Fibroblast of villous mesenchyme (primary cell): ENCODE data around the gene KLF17. TPM values are rescaled to one million over a fixed set of nuclear protein-coding genes. Genes with fewer than 3 reads are reported as not detected.
"Not testable (repeated sequence)": the region's sequence is repeated elsewhere in the genome, so short reads cannot be mapped to it uniquely, and the experiment has no call there.

Experiments
- DNase-seq: peaks from one replicate; pipeline ENCODE4 v3.0.0-alpha.2; 2010; ENCODE audit warnings: low read depth
- H3K4me3 ChIP-seq: 2 replicates; pipeline ENCODE4 v1.5.1; 2011; ENCODE audit warnings: low read depth, mild to moderate bottlenecking, low read length
- CTCF ChIP-seq: IDR thresholded peaks from 2 replicates; pipeline ENCODE4 v1.5.1; 2012; ENCODE audit warnings: low read depth, mild to moderate bottlenecking, low read length; ENCODE audit not compliant: insufficient read depth
- total RNA-seq: library from RNA; depleted of rRNA; stranded (reverse); fragments of >200 nt; gene quantifications from 2 replicates; pipeline ENCODE4 v1.2.3, GENCODE V29; 2012

KLF17 gene
- total RNA-seq, 1 donor = under 0.01 TPM

GRCh38 chr1:44108241-44108640, 10.4 kb upstream of the KLF17 start:
- TF ChIP-seq CTCF = no peak
- DNase-seq = peak; percentile 10
- H3K4me3 ChIP-seq = no peak overlapping the region

DNA sequence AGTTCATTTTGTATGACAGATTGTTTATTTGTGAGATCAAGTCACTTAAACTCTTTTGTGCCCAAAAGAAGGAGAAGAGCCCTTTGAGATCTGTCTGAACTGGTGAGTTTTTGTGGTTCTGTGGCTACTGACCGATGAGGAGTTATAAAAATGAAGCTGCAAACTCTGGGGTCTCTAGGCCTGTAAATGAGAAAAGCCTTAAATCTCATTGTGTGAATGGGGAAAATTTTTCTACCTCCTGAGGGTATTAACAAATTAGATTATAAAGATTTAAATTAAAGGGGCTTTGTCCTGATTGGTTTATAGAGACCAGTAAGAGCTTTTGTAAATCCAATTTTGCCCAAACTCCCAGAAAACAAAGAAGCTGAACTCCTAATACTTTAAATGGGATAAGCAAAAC, 9.7 kb upstream of the KLF17 start:
- TF ChIP-seq CTCF = no peak
- DNase-seq = no peak

GRCh38 chr1:44110916-44111315, 7.7 kb upstream of the KLF17 start:
- no peak for DNase-seq
- H3K4me3 ChIP-seq = no peak overlapping the region
- no peak for TF ChIP-seq CTCF

More for the DNA sequence above, 9.7 kb upstream of the KLF17 start:
- no peak overlapping the region for H3K4me3 ChIP-seq

DNA sequence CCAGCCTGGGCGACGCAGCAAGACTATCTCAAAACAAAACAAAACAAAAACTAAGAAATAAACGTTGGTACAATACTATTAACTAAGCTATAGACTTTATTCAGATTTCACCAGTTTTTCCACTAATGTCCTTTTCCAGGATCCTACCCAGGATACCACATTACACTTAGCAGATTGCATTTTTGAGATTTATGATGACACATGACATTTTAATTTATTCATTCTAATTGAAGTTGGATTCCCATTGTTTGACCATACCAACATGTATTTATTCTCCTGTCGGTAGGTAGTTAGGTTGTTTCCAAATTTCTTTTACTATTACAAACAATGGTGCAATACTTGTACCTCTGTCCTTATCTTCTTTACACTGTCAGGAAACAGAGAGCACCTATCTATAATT, 6.8 kb upstream of the KLF17 start:
- H3K4me3 ChIP-seq = no peak overlapping the region
- TF ChIP-seq CTCF = no peak
- DNase-seq = no peak

DNA sequence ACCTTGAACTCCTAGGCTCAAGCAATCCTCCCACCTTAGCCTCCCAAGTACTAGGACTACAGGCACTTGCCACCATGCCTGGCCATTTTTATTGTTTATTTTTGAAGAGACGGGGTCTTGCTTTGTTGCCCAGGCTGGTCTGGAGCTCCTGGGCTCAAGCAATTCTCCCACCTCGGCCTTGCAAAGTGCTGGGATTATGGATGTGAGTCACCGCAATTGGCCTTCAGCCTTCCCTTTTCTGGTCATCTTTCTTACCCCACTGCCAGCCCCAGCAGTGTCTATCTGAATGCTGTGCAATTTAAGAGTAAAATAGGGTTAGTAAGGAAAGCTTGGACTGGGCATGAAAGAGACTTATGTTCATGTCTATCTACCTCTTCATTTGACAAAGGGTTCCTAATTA, 6.1 kb upstream of the KLF17 start:
- no peak for TF ChIP-seq CTCF
- H3K4me3 ChIP-seq = no peak overlapping the region
- DNase-seq = no peak

- TF ChIP-seq CTCF = no peak
- no peak overlapping the region for H3K4me3 ChIP-seq
- DNase-seq = no peak
These were observed 5.5 kb upstream of the KLF17 start for GRCh38 chr1:44113095-44113609.

DNA sequence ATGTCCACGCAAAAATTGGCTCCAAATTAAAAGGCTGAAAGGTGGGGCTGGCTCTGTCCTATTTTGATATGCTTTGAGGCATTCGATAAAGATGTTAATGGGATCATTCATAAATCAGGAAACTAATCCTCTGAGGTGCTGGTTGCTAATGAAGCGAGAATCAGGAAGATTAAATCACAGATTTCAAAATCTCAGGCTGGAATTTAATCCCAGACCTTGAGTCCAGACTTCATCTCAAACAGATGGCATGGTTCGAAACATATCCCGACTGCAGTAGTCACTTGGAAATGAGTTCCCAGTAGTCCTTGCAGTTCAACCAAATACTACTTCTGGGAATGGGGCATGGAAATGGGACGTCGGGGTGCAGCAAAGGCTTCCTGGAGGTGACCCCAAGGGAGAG, 4.5 kb upstream of the KLF17 start:
- H3K4me3 ChIP-seq = no peak overlapping the region
- no peak for TF ChIP-seq CTCF

GRCh38 chr1:44117272-44117671, 1.3 kb upstream of the KLF17 start:
- DNase-seq, H3K4me3 ChIP-seq: not testable (repeated sequence)

More for the DNA sequence above, 4.5 kb upstream of the KLF17 start:
- DNase-seq = no peak
